ENCODE measurements around the gene TMEM255B. TPM values are rescaled to one million over a fixed set of nuclear protein-coding genes. Genes with fewer than 3 reads are reported as not detected.

The TMEM255B gene
- total and polyA plus RNA-seq, 9 of the 15 experiments (the other 6 are each of a cell fraction or from before 2014, with no cell fraction given): 0.01 to 0.75 (median 0.23) TPM

DNA sequence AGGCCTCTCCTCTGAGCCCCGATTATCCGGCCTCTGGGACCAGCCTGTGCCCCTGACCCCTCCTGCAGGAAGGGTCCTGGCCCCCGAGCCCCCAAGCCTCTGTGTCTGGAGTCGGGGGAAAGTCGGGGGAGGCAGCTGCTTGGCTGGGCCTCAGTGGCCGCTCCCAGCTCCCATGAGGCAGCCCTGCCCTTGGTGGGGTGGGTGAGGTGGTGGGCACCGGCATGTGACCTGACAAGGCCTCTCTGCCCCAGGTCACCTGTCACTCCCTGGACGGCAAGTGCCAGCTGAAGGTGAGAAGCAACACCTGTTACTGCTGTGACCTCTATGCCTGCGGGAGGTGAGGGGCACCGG lies 41.5 kb downstream of the TMEM255B start:
- ChIA-PET CTCF (ENCODE audit: low intra/inter-chr PET ratio) (no interaction called here), POLR2A (no interaction called here)
- H3K9me3 ChIP-seq (replicated peaks; ENCODE audit: control insufficient read depth, insufficient read depth, low read depth, low read length): no peaks in the 10 kb centered on the region
- in situ Hi-C loops (cut with MboI) (loop anchor here (5.0 kb wide), 1 partner anchor 143 kb away; the partner anchor contains the start of gene ATP4B), intact Hi-C loops (cut with micrococcal nuclease) (no loop called here)
- no peak overlapping the region for H3K9ac ChIP-seq (ENCODE audit: insufficient read depth in 1 of 2, low read depth in 2 of 2, low read length in 2 of 2)
- no peaks in the 10 kb centered on the region for H3K36me3 ChIP-seq (ENCODE audit: control insufficient read depth, insufficient read depth, low read length)
- no peak overlapping the region for H3K4me2 ChIP-seq (ENCODE audit: insufficient read depth, low read length)
- H3K4me3 ChIP-seq: no peak overlapping the region
- WGBS (ENCODE audit: insufficient coverage, low coverage, missing lambda C conversion rate): 0% methylated on average over 3 of the region's 10 CpGs
- ATAC-seq (no peak), FAIRE-seq (no peak), DNase-seq (ENCODE audit: extremely low read depth in 1 of 4, low spot score in 3 of 4) (no peak)
- no peaks in the 10 kb centered on the region for H4K20me1 ChIP-seq (replicated peaks; ENCODE audit: control insufficient read depth, insufficient read depth, low read length)
- no TSS peak for BruUV-seq (replicated peaks)
- H3K27ac ChIP-seq (ENCODE audit: extremely low read depth, low read depth, low read length): no peak overlapping the region
- TF ChIP-seq, protein P1, sequence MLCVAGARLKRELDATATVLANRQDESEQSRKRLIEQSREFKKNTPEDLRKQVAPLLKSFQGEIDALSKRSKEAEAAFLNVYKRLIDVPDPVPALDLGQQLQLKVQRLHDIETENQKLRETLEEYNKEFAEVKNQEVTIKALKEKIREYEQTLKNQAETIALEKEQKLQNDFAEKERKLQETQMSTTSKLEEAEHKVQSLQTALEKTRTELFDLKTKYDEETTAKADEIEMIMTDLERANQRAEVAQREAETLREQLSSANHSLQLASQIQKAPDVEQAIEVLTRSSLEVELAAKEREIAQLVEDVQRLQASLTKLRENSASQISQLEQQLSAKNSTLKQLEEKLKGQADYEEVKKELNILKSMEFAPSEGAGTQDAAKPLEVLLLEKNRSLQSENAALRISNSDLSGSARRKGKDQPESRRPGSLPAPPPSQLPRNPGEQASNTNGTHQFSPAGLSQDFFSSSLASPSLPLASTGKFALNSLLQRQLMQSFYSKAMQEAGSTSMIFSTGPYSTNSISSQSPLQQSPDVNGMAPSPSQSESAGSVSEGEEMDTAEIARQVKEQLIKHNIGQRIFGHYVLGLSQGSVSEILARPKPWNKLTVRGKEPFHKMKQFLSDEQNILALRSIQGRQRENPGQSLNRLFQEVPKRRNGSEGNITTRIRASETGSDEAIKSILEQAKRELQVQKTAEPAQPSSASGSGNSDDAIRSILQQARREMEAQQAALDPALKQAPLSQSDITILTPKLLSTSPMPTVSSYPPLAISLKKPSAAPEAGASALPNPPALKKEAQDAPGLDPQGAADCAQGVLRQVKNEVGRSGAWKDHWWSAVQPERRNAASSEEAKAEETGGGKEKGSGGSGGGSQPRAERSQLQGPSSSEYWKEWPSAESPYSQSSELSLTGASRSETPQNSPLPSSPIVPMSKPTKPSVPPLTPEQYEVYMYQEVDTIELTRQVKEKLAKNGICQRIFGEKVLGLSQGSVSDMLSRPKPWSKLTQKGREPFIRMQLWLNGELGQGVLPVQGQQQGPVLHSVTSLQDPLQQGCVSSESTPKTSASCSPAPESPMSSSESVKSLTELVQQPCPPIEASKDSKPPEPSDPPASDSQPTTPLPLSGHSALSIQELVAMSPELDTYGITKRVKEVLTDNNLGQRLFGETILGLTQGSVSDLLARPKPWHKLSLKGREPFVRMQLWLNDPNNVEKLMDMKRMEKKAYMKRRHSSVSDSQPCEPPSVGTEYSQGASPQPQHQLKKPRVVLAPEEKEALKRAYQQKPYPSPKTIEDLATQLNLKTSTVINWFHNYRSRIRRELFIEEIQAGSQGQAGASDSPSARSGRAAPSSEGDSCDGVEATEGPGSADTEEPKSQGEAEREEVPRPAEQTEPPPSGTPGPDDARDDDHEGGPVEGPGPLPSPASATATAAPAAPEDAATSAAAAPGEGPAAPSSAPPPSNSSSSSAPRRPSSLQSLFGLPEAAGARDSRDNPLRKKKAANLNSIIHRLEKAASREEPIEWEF (CRISPR knock-in tag; IDR thresholded peaks at IDR 0.05): no peak
- TF ChIP-seq NBN (IDR thresholded peaks at IDR 0.05; ENCODE audit: low read depth) (no peak), KDM5B (IDR thresholded peaks at IDR 0.05; ENCODE audit: insufficient replicate concordance, low read depth, low read length) (no peak), NCOA1 (IDR thresholded peaks at IDR 0.05; ENCODE audit: low read depth) (no peak), BRF1 (IDR thresholded peaks at IDR 0.05; ENCODE audit: borderline replicate concordance, extremely low read depth, insufficient read length) (no peak), FOXJ3 (CRISPR knock-in tag; IDR thresholded peaks at IDR 0.05) (no peak)
- TF ChIP-seq, protein P2, sequence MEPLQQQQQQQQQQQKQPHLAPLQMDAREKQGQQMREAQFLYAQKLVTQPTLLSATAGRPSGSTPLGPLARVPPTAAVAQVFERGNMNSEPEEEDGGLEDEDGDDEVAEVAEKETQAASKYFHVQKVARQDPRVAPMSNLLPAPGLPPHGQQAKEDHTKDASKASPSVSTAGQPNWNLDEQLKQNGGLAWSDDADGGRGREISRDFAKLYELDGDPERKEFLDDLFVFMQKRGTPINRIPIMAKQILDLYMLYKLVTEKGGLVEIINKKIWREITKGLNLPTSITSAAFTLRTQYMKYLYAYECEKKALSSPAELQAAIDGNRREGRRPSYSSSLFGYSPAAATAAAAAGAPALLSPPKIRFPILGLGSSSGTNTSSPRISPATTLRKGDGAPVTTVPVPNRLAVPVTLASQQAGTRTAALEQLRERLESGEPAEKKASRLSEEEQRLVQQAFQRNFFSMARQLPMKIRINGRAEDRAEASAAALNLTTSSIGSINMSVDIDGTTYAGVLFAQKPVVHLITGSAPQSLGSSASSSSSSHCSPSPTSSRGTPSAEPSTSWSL (CRISPR knock-in tag; IDR thresholded peaks at IDR 0.05; ENCODE audit: borderline replicate concordance): no peak
- TF ChIP-seq, protein P3, sequence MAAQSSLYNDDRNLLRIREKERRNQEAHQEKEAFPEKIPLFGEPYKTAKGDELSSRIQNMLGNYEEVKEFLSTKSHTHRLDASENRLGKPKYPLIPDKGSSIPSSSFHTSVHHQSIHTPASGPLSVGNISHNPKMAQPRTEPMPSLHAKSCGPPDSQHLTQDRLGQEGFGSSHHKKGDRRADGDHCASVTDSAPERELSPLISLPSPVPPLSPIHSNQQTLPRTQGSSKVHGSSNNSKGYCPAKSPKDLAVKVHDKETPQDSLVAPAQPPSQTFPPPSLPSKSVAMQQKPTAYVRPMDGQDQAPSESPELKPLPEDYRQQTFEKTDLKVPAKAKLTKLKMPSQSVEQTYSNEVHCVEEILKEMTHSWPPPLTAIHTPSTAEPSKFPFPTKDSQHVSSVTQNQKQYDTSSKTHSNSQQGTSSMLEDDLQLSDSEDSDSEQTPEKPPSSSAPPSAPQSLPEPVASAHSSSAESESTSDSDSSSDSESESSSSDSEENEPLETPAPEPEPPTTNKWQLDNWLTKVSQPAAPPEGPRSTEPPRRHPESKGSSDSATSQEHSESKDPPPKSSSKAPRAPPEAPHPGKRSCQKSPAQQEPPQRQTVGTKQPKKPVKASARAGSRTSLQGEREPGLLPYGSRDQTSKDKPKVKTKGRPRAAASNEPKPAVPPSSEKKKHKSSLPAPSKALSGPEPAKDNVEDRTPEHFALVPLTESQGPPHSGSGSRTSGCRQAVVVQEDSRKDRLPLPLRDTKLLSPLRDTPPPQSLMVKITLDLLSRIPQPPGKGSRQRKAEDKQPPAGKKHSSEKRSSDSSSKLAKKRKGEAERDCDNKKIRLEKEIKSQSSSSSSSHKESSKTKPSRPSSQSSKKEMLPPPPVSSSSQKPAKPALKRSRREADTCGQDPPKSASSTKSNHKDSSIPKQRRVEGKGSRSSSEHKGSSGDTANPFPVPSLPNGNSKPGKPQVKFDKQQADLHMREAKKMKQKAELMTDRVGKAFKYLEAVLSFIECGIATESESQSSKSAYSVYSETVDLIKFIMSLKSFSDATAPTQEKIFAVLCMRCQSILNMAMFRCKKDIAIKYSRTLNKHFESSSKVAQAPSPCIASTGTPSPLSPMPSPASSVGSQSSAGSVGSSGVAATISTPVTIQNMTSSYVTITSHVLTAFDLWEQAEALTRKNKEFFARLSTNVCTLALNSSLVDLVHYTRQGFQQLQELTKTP (IDR thresholded peaks at IDR 0.05; ENCODE audit: low read depth in 1 of 2, partially characterized antibody in 2 of 2): no peak
- peaks cover 0 to 35% of the 10 kb centered on the region in 2 experiments; a peak in 2 of 5 replicates for H3K4me1 ChIP-seq (replicated peaks in 1 of 2; ENCODE audit: control insufficient read depth in 2 of 2, insufficient read depth in 2 of 2, low read length in 2 of 2)
- no peaks in the 10 kb centered on the region for H3K79me2 ChIP-seq (ENCODE audit: control insufficient read depth, insufficient read depth, low read length)
- no peak overlapping the region for H2AFZ ChIP-seq (ENCODE audit: low read depth, low read length)
- peaks cover 8 to 74% of the 10 kb centered on the region in 2 experiments; a peak in 4 of 5 replicates for H3K27me3 ChIP-seq (ENCODE audit: control insufficient read depth in 2 of 2, insufficient read depth in 2 of 2, low read length in 2 of 2)
- H3K9me1 ChIP-seq (ENCODE audit: control insufficient read depth, insufficient read depth, low read length): no peaks in the 10 kb centered on the region
